ENCODE results near the gene NFIX. TPM values are rescaled to one million over a fixed set of nuclear protein-coding genes. Genes with fewer than 3 reads are reported as not detected.

The NFIX gene
- total RNA-seq, 1 experiment from 2014 or later = 16.4 TPM

GRCh38 chr19:13029893-13030292 is 34.6 kb downstream of the NFIX start:
- no TSS peak for BruUV-seq (replicated peaks)
- Mint-ChIP-seq H3K4me1 (ENCODE audit: low read depth, unreplicated experiment) (peaks cover 44% of the 10 kb centered on the region), H3K9me3 (ENCODE audit: low read depth, unreplicated experiment) (no peaks in the 10 kb centered on the region), H3K27me3 (ENCODE audit: unreplicated experiment) (no peaks in the 10 kb centered on the region), H3K4me3 (ENCODE audit: low read depth, unreplicated experiment) (no peak overlapping the region), H3K27ac (ENCODE audit: unreplicated experiment) (no peak overlapping the region), H3K36me3 (ENCODE audit: insufficient read depth, unreplicated experiment) (peaks cover 4% of the 10 kb centered on the region)
- intact Hi-C loops (cut with micrococcal nuclease; ENCODE audit: unreplicated experiment) = loop anchor here (5.0 kb wide), 1 partner anchor 43 kb away; no protein-coding TSS in a partner anchor
- no peak for TF ChIP-seq CTCF (IDR thresholded peaks at IDR 0.05; ENCODE audit: unreplicated experiment)
- CTCF ChIA-PET = no interaction called here
- DNase-seq = no peak

GRCh38 chr19:13031917-13032623 is 36.8 kb downstream of the NFIX start:
- no TSS peak for BruUV-seq (replicated peaks)
- H3K36me3 Mint-ChIP-seq (ENCODE audit: insufficient read depth, unreplicated experiment) = peaks cover 4% of the 10 kb centered on the region
- H3K9me3 Mint-ChIP-seq (ENCODE audit: low read depth, unreplicated experiment) = no peaks in the 10 kb centered on the region
- H3K4me1 Mint-ChIP-seq (ENCODE audit: low read depth, unreplicated experiment) = peaks cover 45% of the 10 kb centered on the region
- intact Hi-C loops (cut with micrococcal nuclease; ENCODE audit: unreplicated experiment) = no loop called here
- no peak for TF ChIP-seq CTCF (IDR thresholded peaks at IDR 0.05; ENCODE audit: unreplicated experiment)
- CTCF ChIA-PET = interaction anchor here (0.5 to 0.7 kb wide), 2 partner anchors 23 to 29 kb away, joined by 3 to 9 read pairs; no protein-coding TSS in a partner anchor
- H3K27ac Mint-ChIP-seq (ENCODE audit: unreplicated experiment) = no peak overlapping the region
- H3K27me3 Mint-ChIP-seq (ENCODE audit: unreplicated experiment) = no peaks in the 10 kb centered on the region
- DNase-seq = no peak
- no peak overlapping the region for H3K4me3 Mint-ChIP-seq (ENCODE audit: low read depth, unreplicated experiment)

GRCh38 chr19:13032837-13033236 is 37.6 kb downstream of the NFIX start:
- no peak overlapping the region for H3K27ac Mint-ChIP-seq (ENCODE audit: unreplicated experiment)
- CTCF ChIA-PET = interaction anchor here (1.6 kb wide), 1 partner anchor 28 kb away, joined by 15 read pairs; no protein-coding TSS in a partner anchor
- peaks cover 51% of the 10 kb centered on the region for H3K4me1 Mint-ChIP-seq (ENCODE audit: low read depth, unreplicated experiment)
- intact Hi-C loops (cut with micrococcal nuclease; ENCODE audit: unreplicated experiment) = no loop called here
- H3K27me3 Mint-ChIP-seq (ENCODE audit: unreplicated experiment) = no peaks in the 10 kb centered on the region
- no peak for TF ChIP-seq CTCF (IDR thresholded peaks at IDR 0.05; ENCODE audit: unreplicated experiment)
- H3K9me3 Mint-ChIP-seq (ENCODE audit: low read depth, unreplicated experiment) = no peaks in the 10 kb centered on the region
- H3K4me3 Mint-ChIP-seq (ENCODE audit: low read depth, unreplicated experiment) = no peak overlapping the region
- no TSS peak for BruUV-seq (replicated peaks)
- H3K36me3 Mint-ChIP-seq (ENCODE audit: insufficient read depth, unreplicated experiment) = peaks cover 4% of the 10 kb centered on the region
- no peak for DNase-seq

- Mint-ChIP-seq H3K4me3 (ENCODE audit: low read depth, unreplicated experiment) (no peak overlapping the region), H3K36me3 (ENCODE audit: insufficient read depth, unreplicated experiment) (peaks cover 4% of the 10 kb centered on the region), H3K27ac (ENCODE audit: unreplicated experiment) (no peak overlapping the region), H3K27me3 (ENCODE audit: unreplicated experiment) (no peaks in the 10 kb centered on the region), H3K9me3 (ENCODE audit: low read depth, unreplicated experiment) (no peaks in the 10 kb centered on the region), H3K4me1 (ENCODE audit: low read depth, unreplicated experiment) (peaks cover 51% of the 10 kb centered on the region)
- TF ChIP-seq CTCF (IDR thresholded peaks at IDR 0.05; ENCODE audit: unreplicated experiment) = no peak
- CTCF ChIA-PET = interaction anchor here (0.9 to 1.6 kb wide), 4 partner anchors 20 to 61 kb away, joined by 6 to 15 read pairs (median 7); no protein-coding TSS in a partner anchor
- no peak for DNase-seq
- intact Hi-C loops (cut with micrococcal nuclease; ENCODE audit: unreplicated experiment) = no loop called here
- BruUV-seq (replicated peaks) = no TSS peak
Measured at GRCh38 chr19:13033244-13033643, 38.0 kb downstream of the NFIX start.
